GM10266 (cell line): ENCODE data around the gene PDCL2.
"Not testable (repeated sequence)": the region's sequence is repeated elsewhere in the genome, so short reads cannot be mapped to it uniquely, and the experiment has no call there.

Source experiments
- DNase-seq: peaks from one replicate; pipeline ENCODE4 v3.0.0; 2012; ENCODE audit errors: extremely low spot score
- CTCF ChIP-seq: IDR thresholded peaks from 2 replicates; pipeline ENCODE4 v1.5.1; 2012; ENCODE audit warnings: mild to moderate bottlenecking, low read depth; ENCODE audit not compliant: control insufficient read depth, insufficient read depth; ENCODE audit errors: missing control alignments

The PDCL2 gene

GRCh38 chr4:55588160-55588559, 3.9 kb downstream of the PDCL2 start:
- DNase-seq, result no peak
- no peak for TF ChIP-seq CTCF

GRCh38 chr4:55582773-55583172, 9.3 kb downstream of the PDCL2 start:
- not testable (repeated sequence) for DNase-seq

- TF ChIP-seq CTCF, result no peak
- no peak for DNase-seq
Observed at GRCh38 chr4:55578341-55579010, 13.6 kb downstream of the PDCL2 start.

GRCh38 chr4:55575513-55575912, 16.5 kb downstream of the PDCL2 start:
- TF ChIP-seq CTCF, result no peak
- no peak for DNase-seq

GRCh38 chr4:55574252-55574651, 17.8 kb downstream of the PDCL2 start:
- DNase-seq, result no peak
- TF ChIP-seq CTCF, result no peak

- DNase-seq, result no peak
- TF ChIP-seq CTCF, result no peak
Observed at GRCh38 chr4:55571806-55572205, 20.2 kb downstream of the PDCL2 start.

GRCh38 chr4:55568905-55569504, 23.0 kb downstream of the PDCL2 start:
- no peak for TF ChIP-seq CTCF
- no peak for DNase-seq
